Measurements from ENCODE around the gene ANKRD6. TPM values are rescaled to one million over a fixed set of nuclear protein-coding genes. Genes with fewer than 3 reads are reported as not detected.

ANKRD6 gene
- total RNA-seq, 1 experiment from 2014 or later: 2.4 TPM

DNA sequence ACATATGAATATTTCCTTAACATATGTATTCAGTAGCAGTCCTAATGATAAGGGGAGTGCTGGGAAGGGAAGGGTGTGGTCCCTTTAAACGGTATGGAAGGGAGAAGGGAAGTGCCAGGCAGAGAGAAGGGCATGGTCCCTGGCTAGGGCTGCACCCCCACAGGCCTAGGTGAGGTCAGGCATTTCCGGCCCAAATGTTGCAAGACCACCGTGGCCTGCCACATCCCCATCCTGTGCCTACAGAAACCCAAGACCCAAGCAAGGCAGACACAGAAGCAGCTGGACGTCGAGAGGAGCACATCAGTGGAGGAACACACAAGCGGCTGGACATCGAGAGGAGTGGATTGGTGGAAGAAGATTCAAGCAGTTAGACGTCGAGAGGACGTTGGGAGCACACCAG, 26.8 kb upstream of the ANKRD6 start:
- CTCF ChIA-PET: no interaction called here
- no peaks in the 10 kb centered on the region; the same call in none of the 2 replicates for H3K4me1 ChIP-seq (ENCODE audit: control insufficient read depth, insufficient read depth, low read length)
- BruUV-seq (replicated peaks): no TSS peak
- in situ Hi-C loops (cut with HindIII; ENCODE audit: low pct_unique_long_range_greater_than_20kb, low sequenced_read_pairs) (no loop called here), intact Hi-C loops (cut with micrococcal nuclease; ENCODE audit: unreplicated experiment) (no loop called here)
- H3K4me3 ChIP-seq (ENCODE audit: low read depth in 2 of 2, low read length in 2 of 2): no peak overlapping the region
- H3K27me3 ChIP-seq (ENCODE audit: control insufficient read depth, insufficient read depth, low read length): no peaks in the 10 kb centered on the region
- no peaks in the 10 kb centered on the region for H3K9me3 ChIP-seq (ENCODE audit: control insufficient read depth, insufficient read depth, low read depth, low read length)
- no peak overlapping the region for H3K27ac ChIP-seq (ENCODE audit: low read length)
- no peak for ATAC-seq
- TF ChIP-seq TCF7L2 (IDR thresholded peaks at IDR 0.05; ENCODE audit: low read depth, low read length) (no peak), SIN3A (IDR thresholded peaks at IDR 0.05; ENCODE audit: borderline replicate concordance, insufficient read depth, low read depth, low read length) (no peak), POLR2AphosphoS5 (IDR thresholded peaks at IDR 0.05; ENCODE audit: low read depth, low read length) (no peak)
- TF ChIP-seq, protein P1, sequence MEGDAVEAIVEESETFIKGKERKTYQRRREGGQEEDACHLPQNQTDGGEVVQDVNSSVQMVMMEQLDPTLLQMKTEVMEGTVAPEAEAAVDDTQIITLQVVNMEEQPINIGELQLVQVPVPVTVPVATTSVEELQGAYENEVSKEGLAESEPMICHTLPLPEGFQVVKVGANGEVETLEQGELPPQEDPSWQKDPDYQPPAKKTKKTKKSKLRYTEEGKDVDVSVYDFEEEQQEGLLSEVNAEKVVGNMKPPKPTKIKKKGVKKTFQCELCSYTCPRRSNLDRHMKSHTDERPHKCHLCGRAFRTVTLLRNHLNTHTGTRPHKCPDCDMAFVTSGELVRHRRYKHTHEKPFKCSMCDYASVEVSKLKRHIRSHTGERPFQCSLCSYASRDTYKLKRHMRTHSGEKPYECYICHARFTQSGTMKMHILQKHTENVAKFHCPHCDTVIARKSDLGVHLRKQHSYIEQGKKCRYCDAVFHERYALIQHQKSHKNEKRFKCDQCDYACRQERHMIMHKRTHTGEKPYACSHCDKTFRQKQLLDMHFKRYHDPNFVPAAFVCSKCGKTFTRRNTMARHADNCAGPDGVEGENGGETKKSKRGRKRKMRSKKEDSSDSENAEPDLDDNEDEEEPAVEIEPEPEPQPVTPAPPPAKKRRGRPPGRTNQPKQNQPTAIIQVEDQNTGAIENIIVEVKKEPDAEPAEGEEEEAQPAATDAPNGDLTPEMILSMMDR (IDR thresholded peaks at IDR 0.05): no peak
- TF ChIP-seq, protein P2, sequence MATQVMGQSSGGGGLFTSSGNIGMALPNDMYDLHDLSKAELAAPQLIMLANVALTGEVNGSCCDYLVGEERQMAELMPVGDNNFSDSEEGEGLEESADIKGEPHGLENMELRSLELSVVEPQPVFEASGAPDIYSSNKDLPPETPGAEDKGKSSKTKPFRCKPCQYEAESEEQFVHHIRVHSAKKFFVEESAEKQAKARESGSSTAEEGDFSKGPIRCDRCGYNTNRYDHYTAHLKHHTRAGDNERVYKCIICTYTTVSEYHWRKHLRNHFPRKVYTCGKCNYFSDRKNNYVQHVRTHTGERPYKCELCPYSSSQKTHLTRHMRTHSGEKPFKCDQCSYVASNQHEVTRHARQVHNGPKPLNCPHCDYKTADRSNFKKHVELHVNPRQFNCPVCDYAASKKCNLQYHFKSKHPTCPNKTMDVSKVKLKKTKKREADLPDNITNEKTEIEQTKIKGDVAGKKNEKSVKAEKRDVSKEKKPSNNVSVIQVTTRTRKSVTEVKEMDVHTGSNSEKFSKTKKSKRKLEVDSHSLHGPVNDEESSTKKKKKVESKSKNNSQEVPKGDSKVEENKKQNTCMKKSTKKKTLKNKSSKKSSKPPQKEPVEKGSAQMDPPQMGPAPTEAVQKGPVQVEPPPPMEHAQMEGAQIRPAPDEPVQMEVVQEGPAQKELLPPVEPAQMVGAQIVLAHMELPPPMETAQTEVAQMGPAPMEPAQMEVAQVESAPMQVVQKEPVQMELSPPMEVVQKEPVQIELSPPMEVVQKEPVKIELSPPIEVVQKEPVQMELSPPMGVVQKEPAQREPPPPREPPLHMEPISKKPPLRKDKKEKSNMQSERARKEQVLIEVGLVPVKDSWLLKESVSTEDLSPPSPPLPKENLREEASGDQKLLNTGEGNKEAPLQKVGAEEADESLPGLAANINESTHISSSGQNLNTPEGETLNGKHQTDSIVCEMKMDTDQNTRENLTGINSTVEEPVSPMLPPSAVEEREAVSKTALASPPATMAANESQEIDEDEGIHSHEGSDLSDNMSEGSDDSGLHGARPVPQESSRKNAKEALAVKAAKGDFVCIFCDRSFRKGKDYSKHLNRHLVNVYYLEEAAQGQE (IDR thresholded peaks at IDR 0.05; ENCODE audit: insufficient read depth in 1 of 2, low read depth in 2 of 2, low read length in 1 of 2): no peak
- POLR2A ChIA-PET: no interaction called here
- no peak for DNase-seq (ENCODE audit: low read depth, low spot score)
- no peaks in the 10 kb centered on the region for H3K36me3 ChIP-seq (ENCODE audit: control insufficient read depth, insufficient read depth, low read length)

DNA sequence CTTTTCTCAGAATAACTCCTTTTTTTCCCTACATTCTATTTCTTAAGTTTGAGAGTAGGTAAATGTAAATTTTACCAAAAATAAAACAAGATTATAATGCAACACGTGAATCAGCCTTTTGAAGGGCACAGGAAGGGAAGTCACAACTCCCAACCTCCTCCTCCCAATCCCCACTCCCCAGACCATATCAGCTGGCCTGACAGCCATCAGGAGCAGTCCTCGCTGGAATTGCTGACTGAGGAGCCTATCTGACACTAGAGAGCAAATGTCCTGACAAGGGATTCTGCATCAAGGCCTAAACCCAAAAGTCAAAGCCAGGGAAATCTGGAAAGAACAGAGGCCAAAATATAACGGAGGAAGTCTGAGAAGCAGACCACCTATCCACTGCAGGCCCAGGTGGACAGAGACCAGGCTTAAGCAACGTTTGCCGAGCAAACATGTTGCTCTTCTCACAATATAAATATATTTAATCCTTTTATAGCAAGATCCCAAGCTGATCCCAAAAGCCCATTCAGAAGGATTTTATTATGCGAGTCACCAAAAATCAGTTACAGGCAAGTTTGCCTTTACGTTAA, 23.4 kb upstream of the ANKRD6 start:
- ATAC-seq (no peak), DNase-seq (ENCODE audit: low read depth, low spot score) (no peak)
- Histone ChIP-seq H3K27me3 (ENCODE audit: control insufficient read depth, insufficient read depth, low read length) (no peaks in the 10 kb centered on the region; the same call in 1 of the 2 replicates), H3K27ac (ENCODE audit: low read length) (no peak overlapping the region), H3K9me3 (ENCODE audit: control insufficient read depth, insufficient read depth, low read depth, low read length) (no peaks in the 10 kb centered on the region), H3K4me3 (ENCODE audit: low read depth in 2 of 2, low read length in 2 of 2) (no peak overlapping the region), H3K4me1 (ENCODE audit: control insufficient read depth, insufficient read depth, low read length) (peaks cover 7% of the 10 kb centered on the region), H3K36me3 (ENCODE audit: control insufficient read depth, insufficient read depth, low read length) (no peaks in the 10 kb centered on the region)
- intact Hi-C loops (cut with micrococcal nuclease; ENCODE audit: unreplicated experiment): no loop called here
- TF ChIP-seq SIN3A (IDR thresholded peaks at IDR 0.05; ENCODE audit: borderline replicate concordance, insufficient read depth, low read depth, low read length): no peak
- TF ChIP-seq, protein P2 (IDR thresholded peaks at IDR 0.05; ENCODE audit: insufficient read depth in 1 of 2, low read depth in 2 of 2, low read length in 1 of 2): no peak
- no peak for TF ChIP-seq POLR2AphosphoS5 (IDR thresholded peaks at IDR 0.05; ENCODE audit: low read depth, low read length)
- BruUV-seq (replicated peaks): no TSS peak
- in situ Hi-C loops (cut with HindIII; ENCODE audit: low pct_unique_long_range_greater_than_20kb, low sequenced_read_pairs): no loop called here
- POLR2A ChIA-PET: no interaction called here
- CTCF ChIA-PET: no interaction called here
